HL-60 (cell line): ENCODE measurements around the gene RTN4RL2.

ENCODE experiments used
- TF ChIP-seq, protein P1 (sequence below): IDR thresholded peaks from one replicate; pipeline ENCODE4 v1.5.1; 2011; ENCODE audit warnings: low read length, control low read depth, inconsistent platforms; ENCODE audit not compliant: insufficient read depth
- TF ChIP-seq, protein P2 (sequence below): IDR thresholded peaks from 2 replicates; pipeline ENCODE4 v1.6.1; 2012; ENCODE audit warnings: low read depth; ENCODE audit not compliant: insufficient replicate concordance

DNA sequence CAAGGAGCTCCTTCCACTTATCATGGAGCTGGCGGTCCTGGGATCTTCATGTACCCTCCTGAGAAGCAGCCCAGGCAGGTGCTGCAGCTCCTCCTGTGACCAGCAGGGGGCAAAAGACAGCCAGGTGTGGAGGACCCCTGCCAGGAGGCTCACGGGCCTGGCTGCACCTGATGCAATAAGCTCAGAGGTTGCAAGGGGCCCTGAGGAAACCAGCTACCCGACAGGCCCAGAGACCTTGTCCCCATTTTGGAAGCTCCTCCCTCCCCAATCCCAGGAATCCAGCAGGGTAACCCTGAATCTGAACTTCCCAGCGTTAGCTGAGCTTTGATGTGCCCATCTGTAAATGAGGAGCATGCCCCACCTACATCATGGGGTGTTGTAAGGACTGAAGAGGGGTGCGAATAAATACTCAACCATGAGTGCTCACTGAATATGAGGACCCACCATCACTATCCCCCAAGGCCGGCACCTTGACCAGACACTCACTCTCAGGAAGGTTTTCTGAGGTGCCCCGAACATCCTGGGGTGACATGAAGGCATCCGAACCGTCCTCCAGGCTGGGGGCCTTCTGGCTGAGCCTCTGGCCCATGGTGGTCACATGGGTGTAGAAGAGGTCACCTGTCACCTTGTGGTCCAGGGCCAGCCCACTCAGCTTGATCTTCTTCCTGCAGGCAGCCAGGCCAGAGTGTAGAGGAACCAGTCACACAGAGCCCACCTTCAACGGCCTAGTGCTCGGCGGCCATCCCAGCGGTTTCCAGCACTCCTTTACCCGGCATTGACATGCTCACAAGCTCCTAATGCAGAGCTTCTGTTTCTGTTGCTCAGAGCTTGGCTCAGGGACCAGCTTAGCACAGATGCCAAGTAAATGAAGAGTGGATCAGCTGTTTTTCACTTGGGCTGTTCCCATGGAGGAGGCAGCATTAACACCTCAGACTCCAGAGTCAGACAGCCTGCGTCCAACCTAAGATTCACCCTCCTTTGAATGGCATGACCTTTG, 33.5 kb downstream of the RTN4RL2 start:
- TF ChIP-seq, protein P1, sequence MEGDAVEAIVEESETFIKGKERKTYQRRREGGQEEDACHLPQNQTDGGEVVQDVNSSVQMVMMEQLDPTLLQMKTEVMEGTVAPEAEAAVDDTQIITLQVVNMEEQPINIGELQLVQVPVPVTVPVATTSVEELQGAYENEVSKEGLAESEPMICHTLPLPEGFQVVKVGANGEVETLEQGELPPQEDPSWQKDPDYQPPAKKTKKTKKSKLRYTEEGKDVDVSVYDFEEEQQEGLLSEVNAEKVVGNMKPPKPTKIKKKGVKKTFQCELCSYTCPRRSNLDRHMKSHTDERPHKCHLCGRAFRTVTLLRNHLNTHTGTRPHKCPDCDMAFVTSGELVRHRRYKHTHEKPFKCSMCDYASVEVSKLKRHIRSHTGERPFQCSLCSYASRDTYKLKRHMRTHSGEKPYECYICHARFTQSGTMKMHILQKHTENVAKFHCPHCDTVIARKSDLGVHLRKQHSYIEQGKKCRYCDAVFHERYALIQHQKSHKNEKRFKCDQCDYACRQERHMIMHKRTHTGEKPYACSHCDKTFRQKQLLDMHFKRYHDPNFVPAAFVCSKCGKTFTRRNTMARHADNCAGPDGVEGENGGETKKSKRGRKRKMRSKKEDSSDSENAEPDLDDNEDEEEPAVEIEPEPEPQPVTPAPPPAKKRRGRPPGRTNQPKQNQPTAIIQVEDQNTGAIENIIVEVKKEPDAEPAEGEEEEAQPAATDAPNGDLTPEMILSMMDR, result peak; percentile 83
- TF ChIP-seq, protein P2, sequence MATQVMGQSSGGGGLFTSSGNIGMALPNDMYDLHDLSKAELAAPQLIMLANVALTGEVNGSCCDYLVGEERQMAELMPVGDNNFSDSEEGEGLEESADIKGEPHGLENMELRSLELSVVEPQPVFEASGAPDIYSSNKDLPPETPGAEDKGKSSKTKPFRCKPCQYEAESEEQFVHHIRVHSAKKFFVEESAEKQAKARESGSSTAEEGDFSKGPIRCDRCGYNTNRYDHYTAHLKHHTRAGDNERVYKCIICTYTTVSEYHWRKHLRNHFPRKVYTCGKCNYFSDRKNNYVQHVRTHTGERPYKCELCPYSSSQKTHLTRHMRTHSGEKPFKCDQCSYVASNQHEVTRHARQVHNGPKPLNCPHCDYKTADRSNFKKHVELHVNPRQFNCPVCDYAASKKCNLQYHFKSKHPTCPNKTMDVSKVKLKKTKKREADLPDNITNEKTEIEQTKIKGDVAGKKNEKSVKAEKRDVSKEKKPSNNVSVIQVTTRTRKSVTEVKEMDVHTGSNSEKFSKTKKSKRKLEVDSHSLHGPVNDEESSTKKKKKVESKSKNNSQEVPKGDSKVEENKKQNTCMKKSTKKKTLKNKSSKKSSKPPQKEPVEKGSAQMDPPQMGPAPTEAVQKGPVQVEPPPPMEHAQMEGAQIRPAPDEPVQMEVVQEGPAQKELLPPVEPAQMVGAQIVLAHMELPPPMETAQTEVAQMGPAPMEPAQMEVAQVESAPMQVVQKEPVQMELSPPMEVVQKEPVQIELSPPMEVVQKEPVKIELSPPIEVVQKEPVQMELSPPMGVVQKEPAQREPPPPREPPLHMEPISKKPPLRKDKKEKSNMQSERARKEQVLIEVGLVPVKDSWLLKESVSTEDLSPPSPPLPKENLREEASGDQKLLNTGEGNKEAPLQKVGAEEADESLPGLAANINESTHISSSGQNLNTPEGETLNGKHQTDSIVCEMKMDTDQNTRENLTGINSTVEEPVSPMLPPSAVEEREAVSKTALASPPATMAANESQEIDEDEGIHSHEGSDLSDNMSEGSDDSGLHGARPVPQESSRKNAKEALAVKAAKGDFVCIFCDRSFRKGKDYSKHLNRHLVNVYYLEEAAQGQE, result no peak
